ENCODE data around the gene ELOVL6.

Gene ELOVL6

DNA sequence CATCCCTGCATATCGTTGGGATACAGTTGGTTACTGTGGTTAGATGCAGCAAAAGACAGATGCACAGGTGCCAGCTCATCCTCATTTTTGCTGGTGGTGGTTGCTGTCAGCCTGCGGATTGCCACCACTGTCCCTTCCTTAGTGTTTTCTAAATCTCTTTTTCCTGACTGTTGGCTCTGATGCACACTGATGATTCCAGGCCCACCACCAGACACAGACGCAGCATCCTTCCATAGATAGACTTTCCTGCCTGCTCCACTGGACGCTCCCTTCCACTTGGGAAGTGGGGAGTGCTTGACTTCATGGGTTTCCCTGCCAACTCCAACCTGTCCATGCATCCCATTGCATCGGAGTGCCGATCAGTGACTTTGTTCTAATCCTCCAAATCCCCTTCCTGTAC lies 184.2 kb downstream of the ELOVL6 start:
- DNase-seq, result no peak

DNA sequence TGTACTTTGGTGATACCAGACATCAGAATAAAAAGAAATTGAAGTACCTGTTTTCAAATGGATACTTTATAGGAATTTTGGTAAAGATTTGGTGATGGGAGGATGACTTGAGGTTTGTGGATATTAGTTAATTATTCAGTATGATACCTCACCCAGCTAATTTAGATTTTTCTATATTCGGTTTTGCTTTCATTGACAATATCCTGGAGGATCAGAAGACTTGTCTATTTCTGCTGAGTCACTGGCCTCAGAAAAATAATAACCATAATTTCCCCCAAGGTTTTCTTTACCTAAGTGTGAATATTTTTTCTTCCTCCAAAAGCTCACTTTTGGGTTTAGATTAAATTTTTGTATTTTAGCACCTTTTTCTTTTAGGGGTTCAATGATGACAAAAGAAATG lies 185.5 kb downstream of the ELOVL6 start:
- no peak for DNase-seq

DNA sequence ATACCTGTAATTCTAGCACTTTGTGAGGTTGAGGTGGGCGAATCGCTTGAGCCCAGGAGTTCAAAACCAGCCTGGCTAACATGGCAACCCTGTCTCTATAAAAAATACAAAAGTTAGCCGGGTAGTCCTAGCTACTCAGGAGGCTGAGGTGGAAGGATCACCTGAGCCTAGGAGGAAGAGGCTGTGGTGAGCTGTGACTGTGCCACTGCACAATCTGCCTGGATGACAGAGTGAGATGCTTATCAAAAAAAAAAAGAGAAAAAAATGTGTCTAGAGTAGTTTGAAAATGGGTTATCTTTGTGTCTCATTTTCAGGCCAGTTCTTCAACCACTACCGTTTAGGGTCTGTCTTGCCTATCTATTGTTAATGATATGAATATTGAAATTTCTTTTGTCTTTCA lies 187.6 kb downstream of the ELOVL6 start:
- DNase-seq, result no peak

DNA sequence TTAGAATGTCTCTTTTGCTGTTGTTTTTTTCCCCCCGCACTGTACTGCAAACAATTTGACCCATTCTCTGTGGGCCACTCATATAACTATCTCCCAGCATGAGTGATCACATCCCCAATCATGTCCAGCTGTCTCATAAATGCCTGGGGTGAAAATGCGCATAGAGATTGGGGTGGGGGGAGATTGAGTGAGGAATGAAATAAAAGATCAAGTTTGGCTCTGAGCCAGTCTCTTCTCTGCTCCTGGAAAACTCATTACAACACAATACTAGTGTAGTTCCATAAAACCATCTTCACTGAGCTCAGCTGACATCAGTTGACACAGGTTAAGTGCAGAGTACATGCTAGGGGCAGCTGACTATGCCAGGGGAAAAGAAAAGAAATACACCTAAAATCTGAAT lies 188.9 kb downstream of the ELOVL6 start:
- no peak for DNase-seq

DNA sequence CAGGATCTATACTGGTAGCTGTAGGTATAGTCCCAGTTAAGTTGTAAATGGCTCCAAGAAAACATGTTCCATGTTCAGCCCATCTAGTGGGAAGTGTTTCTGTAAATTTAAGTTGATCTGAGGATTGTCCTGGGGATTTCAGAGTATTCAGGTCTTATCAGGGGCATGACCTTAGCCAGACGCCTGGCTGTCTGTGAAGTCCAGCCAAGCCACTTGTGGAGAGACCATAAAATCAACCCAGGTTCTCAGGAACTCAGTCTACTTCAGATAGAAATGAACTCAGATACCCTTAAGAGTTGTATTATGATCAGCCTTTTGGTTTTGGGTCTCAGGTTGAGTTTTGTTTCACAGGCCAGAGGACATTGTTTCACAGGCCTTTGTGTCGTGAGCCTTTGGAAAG lies 189.9 kb downstream of the ELOVL6 start:
- DNase-seq, result no peak

DNA sequence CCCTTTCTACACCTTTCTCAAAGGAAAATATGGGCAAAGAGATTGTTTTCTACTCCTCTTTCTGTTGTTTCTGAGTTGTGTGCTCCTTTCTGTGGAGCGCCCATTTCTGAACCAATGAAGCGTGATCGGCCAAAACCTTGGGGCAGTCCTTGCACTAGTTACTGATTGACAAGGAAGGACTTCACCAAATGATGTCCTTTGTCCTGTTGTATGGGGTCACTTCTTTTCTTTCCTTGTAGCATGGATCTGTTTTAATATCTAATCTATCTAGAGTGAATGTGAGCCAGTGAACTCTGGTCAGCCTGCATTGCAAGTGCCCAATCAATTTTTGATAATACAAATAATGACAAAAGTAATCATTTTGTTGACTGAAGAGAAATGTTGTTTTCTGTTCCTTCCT lies 191.2 kb downstream of the ELOVL6 start:
- no peak for DNase-seq

DNA sequence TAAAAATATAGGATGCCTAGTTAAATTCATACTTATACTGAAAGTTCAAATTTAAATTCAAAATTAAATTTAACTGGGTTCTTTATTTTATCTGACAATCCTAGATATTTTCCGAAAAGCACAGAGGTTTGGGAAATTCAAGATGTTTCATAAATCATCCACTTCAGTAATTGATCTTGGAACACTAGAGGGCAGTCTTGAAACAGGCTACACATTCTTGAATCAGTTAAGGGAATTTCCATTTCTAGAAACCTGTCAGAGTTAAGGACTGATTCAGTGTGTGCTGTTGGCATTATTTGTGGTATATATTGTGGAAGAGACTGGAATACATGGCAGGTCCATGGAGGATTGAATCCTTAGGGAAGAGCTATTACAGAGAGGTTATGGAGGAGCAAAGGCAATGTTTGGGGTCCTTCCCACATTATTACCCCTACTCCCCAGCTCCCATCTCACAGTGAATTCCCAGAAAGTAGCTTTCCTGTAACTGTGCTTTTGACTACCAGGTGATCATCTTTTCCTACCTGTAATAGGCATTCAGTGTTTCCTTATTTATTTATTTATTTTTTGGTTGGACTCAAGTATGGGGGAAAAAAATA lies 192.9 kb downstream of the ELOVL6 start:
- DNase-seq, result no peak

DNA sequence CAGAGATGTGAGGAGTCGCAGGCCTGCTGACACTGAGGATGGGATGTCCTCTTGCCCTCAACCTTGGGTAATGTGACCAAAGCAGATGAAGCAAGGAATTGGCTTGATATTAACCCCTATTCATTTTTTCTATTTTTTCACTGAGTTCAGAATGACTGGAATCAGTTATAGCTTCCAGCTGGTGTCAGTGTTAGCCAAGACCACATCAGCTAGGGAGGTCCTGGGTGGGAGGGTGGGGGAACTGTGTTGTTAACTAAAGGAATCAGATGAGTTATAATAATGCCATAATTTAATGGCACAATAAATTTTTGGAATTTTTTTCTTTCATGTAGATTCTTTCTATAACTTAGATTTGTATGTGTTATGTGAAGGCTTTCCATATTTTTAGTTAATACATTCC lies 193.9 kb downstream of the ELOVL6 start:
- DNase-seq, result no peak

DNA sequence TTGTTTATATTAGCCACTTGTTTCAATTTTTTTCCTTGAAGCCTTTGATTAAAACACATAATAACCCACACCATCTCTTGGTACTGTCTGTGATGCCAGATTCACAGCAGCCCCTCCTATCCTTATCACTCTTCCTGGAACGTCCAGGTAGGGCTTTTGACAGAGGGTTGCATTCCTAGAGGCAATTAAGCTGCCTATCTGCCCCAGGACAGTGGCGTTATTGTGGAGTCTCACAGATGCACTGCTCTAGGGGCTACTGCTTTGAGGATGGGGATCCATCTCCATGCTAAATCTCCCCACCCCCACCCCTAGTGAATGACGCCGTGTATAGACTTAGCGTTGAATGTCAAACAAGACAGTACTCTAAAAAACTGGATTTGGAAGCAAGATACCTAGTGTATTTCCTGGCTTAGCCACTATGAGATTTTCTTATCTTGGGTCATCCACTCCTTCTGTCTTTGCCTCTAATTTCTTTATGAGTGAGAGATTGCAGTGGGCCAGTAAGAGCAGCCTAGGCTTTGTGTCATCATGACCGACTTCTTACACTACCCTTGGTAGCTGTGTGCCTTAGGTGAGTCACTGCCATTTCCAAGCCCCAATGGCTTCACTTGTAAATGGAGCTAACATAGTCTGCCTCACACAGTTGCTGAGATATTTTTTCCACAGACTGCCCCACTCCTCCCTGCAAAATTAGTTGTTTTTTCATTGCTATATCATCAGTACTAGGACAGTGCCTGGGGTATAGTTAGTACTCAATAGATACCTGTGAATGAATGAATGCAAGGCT lies 194.8 kb downstream of the ELOVL6 start:
- DNase-seq, result no peak

DNA sequence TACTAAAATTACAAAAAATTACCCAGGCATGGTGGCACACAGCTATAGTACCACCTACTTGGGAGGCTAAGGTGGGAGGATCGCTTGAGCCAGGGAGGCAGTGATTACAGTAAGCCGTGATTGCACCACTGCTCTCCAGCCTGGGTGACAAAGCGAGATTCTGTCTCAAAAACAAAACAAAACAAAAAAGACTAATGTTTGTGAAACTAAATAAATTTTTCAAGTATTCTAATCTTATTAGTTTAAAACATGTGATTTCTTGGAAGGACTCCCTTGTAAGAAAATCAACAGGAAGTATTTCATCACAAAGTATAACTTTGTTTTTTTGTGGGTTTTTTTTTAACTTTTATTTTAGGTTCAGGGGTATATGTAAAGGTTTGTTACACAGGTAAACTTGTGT lies 196.1 kb downstream of the ELOVL6 start:
- DNase-seq, result no peak

DNA sequence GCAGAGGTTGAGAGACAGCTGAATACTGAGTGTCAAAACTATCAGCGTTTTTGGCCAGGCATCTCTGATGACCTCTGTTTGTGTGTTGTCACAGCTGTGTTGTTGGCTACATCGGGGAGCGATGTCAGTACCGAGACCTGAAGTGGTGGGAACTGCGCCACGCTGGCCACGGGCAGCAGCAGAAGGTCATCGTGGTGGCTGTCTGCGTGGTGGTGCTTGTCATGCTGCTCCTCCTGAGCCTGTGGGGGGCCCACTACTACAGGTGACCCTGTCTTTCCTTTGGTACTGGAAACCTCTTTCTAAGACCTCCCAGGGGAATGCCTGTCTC lies 198.9 kb downstream of the ELOVL6 start:
- DNase-seq, result no peak

DNA sequence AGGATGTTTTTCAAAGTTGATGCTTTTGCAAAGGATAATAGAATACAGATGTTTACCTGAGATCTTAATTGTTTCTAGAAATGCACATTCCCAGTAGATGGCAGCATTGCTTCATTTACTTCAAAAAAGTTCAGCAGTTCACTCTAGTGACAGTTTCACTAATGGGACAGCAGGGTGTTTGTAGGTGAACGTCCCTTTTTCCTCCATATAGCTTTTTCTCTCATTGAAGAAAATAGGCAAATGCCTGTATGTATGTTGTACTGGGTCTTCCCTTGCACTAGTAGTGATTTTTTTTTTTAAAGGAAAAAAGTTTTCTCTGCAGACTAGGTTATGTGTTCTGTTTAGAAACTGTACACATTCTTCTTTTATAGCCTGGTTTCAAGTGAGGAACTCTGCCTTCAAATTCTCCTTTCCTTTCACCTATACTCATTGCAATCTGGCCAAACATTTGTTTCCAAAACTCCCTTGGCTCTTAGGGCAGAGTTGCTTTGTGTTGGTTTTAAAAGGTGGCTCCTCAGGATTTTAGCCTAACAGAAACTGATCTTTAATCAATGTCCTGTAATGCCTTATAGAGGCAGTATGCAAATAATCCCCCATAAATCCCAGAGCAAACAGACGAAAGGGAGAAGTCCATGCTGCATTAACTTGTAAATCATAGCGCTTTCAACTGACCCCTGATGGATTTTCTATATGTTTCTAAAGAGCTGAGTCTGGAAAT lies 199.4 kb downstream of the ELOVL6 start:
- DNase-seq, result no peak

DNA sequence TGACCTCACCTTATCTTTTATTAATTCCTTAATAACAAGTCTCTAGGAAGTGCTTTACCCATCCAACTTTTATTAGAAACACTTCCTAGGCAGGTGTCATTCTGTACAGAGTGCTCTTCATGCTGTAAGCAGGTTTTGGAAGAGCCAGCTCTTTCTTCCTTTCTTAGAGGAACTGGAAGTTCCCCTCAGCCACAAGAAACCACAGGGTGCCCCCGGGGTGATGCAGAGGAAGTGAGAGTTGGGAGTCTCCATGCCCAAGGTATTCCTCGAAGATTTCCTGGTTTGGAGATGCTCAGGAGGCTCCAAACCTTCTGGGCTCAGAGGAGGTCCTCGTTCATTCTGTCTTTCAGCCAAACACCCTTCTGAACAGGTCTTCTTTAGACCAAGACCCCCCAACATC lies 201.9 kb downstream of the ELOVL6 start:
- no peak for DNase-seq
